H1 (cell line): Measurements from ENCODE around the gene PRR29. TPM values are rescaled to one million over a fixed set of nuclear protein-coding genes. Genes with fewer than 3 reads are reported as not detected.

Source experiments
- GTF2F1 ChIP-seq: IDR thresholded peaks from 2 replicates; pipeline ENCODE4 v1.6.1; 2012; ENCODE audit warnings: low read depth, low read length, improper control_type of control experiment, borderline replicate concordance
- HDAC2 ChIP-seq, 2 experiments: fragments of 300-600 bp in 1 of 2; sonication (generic) in 1 of 2; IDR thresholded peaks; 2 replicates each; pipeline ENCODE4 v1.6.1; 2011 to 2012; ENCODE audit warnings: low read depth in 2 of 2, low read length in 2 of 2, mild to moderate bottlenecking in 2 of 2, moderate library complexity in 2 of 2, borderline replicate concordance in 1 of 2, inconsistent platforms in 1 of 2
- RNF2 ChIP-seq: fragments of 200-900, 300-1000 bp; sonication (generic); IDR thresholded peaks from 2 replicates; pipeline ENCODE4 v1.7.1; 2016; ENCODE audit warnings: borderline replicate concordance, low read depth, mild to moderate bottlenecking, antibody characterized with exemption, low read length; ENCODE audit not compliant: poor library complexity, severe bottlenecking; ENCODE audit errors: missing control alignments
- TBP ChIP-seq: IDR thresholded peaks from 2 replicates; pipeline ENCODE4 v1.6.1; 2011; ENCODE audit warnings: low read depth, low read length, improper control_type of control experiment
- polyA plus RNA-seq, 7 experiments: library from polyadenylated mRNA; depleted of rRNA in 3 of 7; stranded (reverse) in 5 of 7; unstranded in 2 of 7; fragments of >200 nt in 5 of 7; fragments of 200-250 nt in 2 of 7; gene quantifications; 1 replicate in 5 of 7; 2 replicates in 1 of 7; 4 replicates in 1 of 7; pipeline versions ENCODE4 v1.2.1 to v1.2.3, GENCODE V29; 2011 to 2013; ENCODE audit warnings: missing spikeins in 2 of 7, mixed read lengths in 2 of 7
- total RNA-seq: library from RNA; stranded (reverse); fragmentation: NEBNext Ultra II Directional; extraction: Animal tissue kit (Norgen Biotek cat#: 25700); gene quantifications from 2 replicates; pipeline ENCODE4 v1.2.1, GENCODE V29; 2021
- TF ChIP-seq, protein P1 (sequence below): IDR thresholded peaks from 2 replicates; pipeline ENCODE4 v1.6.1; 2011; ENCODE audit warnings: low read length, improper control_type of control experiment

PRR29 gene
- total and polyA plus RNA-seq, 2 of the 8 experiments (the other 6 are each of a cell fraction or from before 2014, with no cell fraction given) = 0.67 to 0.83 TPM

DNA sequence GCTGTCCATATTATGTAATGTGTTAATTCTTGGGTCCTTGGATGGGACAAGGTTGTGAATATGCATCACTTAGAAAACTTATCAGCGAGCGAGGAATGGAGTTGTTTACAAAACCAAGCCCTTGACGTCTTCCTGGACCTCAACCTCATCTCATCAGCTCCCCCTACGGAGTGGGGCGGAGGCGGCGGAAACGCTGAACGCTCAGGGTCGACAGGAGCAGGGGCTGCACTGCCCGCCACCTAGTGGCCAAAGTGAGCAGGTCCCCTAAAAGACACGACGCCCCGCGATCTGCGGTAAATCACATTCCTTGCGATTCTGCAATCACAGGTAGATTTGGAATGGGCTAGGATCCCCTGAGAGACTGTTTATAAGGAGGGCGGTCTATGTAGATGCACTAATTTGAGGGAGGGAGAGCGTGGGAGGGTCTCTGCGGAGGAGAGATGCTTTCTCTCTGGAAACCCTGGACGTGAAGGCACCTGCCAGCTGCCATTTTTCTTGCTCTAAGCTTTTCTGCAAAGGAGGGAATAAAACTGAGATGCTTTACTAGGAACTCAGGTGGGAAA is 27.7 kb downstream of the PRR29 start (continued):
- TF ChIP-seq RNF2 (no peak), HDAC2 (IDR thresholded peaks at IDR 0.05; ENCODE audit: borderline replicate concordance in 1 of 2, low read depth in 2 of 2, low read length in 2 of 2) (peak; percentile 32 to 95; a peak in 2 of 4 replicates), TBP (no peak), GTF2F1 (no peak)
- TF ChIP-seq, protein P1, sequence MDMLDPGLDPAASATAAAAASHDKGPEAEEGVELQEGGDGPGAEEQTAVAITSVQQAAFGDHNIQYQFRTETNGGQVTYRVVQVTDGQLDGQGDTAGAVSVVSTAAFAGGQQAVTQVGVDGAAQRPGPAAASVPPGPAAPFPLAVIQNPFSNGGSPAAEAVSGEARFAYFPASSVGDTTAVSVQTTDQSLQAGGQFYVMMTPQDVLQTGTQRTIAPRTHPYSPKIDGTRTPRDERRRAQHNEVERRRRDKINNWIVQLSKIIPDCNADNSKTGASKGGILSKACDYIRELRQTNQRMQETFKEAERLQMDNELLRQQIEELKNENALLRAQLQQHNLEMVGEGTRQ = no peak
